PC-3 (cell line): Measurements from ENCODE around the gene SPSB4. TPM values are rescaled to one million over a fixed set of nuclear protein-coding genes. Genes with fewer than 3 reads are reported as not detected.

Source experiments
- ATAC-seq: fragments of 200-7000 bp; cut with Tn5 transposase; 2 replicates; pipeline ENCODE4 v1.9.1; 2020; ENCODE audit warnings: mild to moderate bottlenecking, moderate library complexity
- BruUV-seq: library from RNA; stranded (reverse); fragments of 400-500 nt; replicated peaks from 2 replicates; lab custom pipeline; 2021; lab: Mats Ljungman, UMichigan
- CTCF ChIA-PET: fragments of 300-600 bp; sonication (Branson Sonifier 250); formaldehyde crosslinking; loops from one replicate; lab custom pipeline; 2022; ENCODE audit warnings: antibody characterized with exemption; lab: Charles Lee
- POLR2A ChIA-PET: fragments of 300-600 bp; sonication (Branson Sonifier 250); formaldehyde crosslinking; loops from one replicate; lab custom pipeline; 2022; ENCODE audit warnings: antibody characterized with exemption; ENCODE audit not compliant: unreplicated experiment; lab: Charles Lee
- DNase-seq: peaks from one replicate; pipeline ENCODE4 v3.0.0-alpha.2; 2015
- H2AFZ ChIP-seq: fragments of 300-600 bp; sonication (generic); 2 replicates; pipeline ENCODE4 v1.6.0; 2016; ENCODE audit warnings: antibody characterized with exemption, low read length
- H3F3A ChIP-seq: fragments of 300-600 bp; sonication (generic); one replicate; pipeline ENCODE4 v1.6.0; 2017; ENCODE audit warnings: antibody characterized with exemption, low read length, control low read depth, mild to moderate bottlenecking; ENCODE audit not compliant: unreplicated experiment
- H3K27ac ChIP-seq: fragments of 300-600 bp; sonication (generic); 2 replicates; pipeline ENCODE4 v1.5.1; 2016; ENCODE audit warnings: mild to moderate bottlenecking, low read length
- H3K27me3 ChIP-seq: fragments of 300-600 bp; sonication (generic); 2 replicates; pipeline ENCODE4 v1.6.1; 2016; ENCODE audit warnings: low read length, mixed read lengths
- H3K36me3 ChIP-seq: fragments of 300-600 bp; sonication (generic); 2 replicates; pipeline ENCODE4 v1.6.1; 2016; ENCODE audit warnings: low read depth, mixed run types, low read length, mixed read lengths
- H3K4me1 ChIP-seq: fragments of 300-600 bp; sonication (generic); 2 replicates; pipeline ENCODE4 v1.5.1; 2016; ENCODE audit warnings: low read length; ENCODE audit not compliant: insufficient read depth
- H3K4me2 ChIP-seq: fragments of 300-600 bp; sonication (generic); 2 replicates; pipeline ENCODE4 v1.6.0; 2016; ENCODE audit warnings: low read length
- H3K4me3 ChIP-seq: fragments of 300-600 bp; sonication (generic); 2 replicates; pipeline ENCODE4 v1.5.1; 2016; ENCODE audit warnings: mild to moderate bottlenecking, low read length, mixed read lengths
- H3K79me2 ChIP-seq: fragments of 300-600 bp; sonication (generic); 2 replicates; pipeline ENCODE4 v1.6.1; 2017; ENCODE audit warnings: low read length, mixed read lengths
- H3K9ac ChIP-seq: fragments of 300-600 bp; sonication (generic); 2 replicates; pipeline ENCODE4 v1.6.0; 2016; ENCODE audit warnings: mild to moderate bottlenecking, low read length
- H3K9me2 ChIP-seq: fragments of 300-600 bp; sonication (generic); replicated peaks from 2 replicates; pipeline ENCODE4 v1.6.1; 2016; ENCODE audit warnings: mixed run types, low read length, mixed read lengths
- H3K9me3 ChIP-seq: fragments of 300-600 bp; sonication (generic); 2 replicates; pipeline ENCODE4 v1.6.1; 2016; ENCODE audit warnings: low read length, mixed read lengths
- H4K20me1 ChIP-seq: fragments of 300-600 bp; sonication (generic); 2 replicates; pipeline ENCODE4 v1.6.1; 2016; ENCODE audit warnings: low read length, mixed read lengths
- CTCF ChIP-seq: fragments of 300-600 bp; sonication (generic); conservative IDR thresholded peaks from 2 replicates; pipeline ENCODE4 v1.5.1; 2017; ENCODE audit warnings: antibody characterized with exemption, low read depth, mild to moderate bottlenecking, low read length
- EZH2 ChIP-seq: fragments of 300-600 bp; sonication (generic); IDR thresholded peaks from one replicate; pipeline ENCODE4 v1.6.1; 2017; ENCODE audit warnings: antibody characterized with exemption, mild to moderate bottlenecking, low read length; ENCODE audit not compliant: unreplicated experiment
- EZH2phosphoT487 ChIP-seq: fragments of 300-600 bp; sonication (generic); IDR thresholded peaks from 2 replicates; pipeline ENCODE4 v1.6.1; 2018; ENCODE audit warnings: mild to moderate bottlenecking, antibody characterized with exemption, low read length, borderline replicate concordance
- intact Hi-C: fragments of 100-400 bp; cut with micrococcal nuclease; formaldehyde crosslinking; loops from 2 replicates; pipeline ENCODE4 v1.9.0; 2023
- total RNA-seq: library from RNA; depleted of rRNA; stranded (reverse); fragments of >200 nt; gene quantifications from 2 replicates; pipeline ENCODE4 v1.2.3, GENCODE V29; 2014

SPSB4 gene
- total RNA-seq, 1 experiment from 2014 or later, result not detected

GRCh38 chr3:141080431-141080830, 29.3 kb downstream of the SPSB4 start:
- ChIA-PET CTCF (no interaction called here), POLR2A (no interaction called here)
- Histone ChIP-seq H3K9me2 (no peaks in the 10 kb centered on the region), H3K36me3 (no peaks in the 10 kb centered on the region), H3K4me1 (no peaks in the 10 kb centered on the region), H3K4me2 (no peak overlapping the region), H3K4me3 (no peak overlapping the region), H4K20me1 (no peaks in the 10 kb centered on the region), H2AFZ (no peak overlapping the region), H3K27ac (no peak overlapping the region), H3K9ac (no peak overlapping the region), H3K9me3 (no peaks in the 10 kb centered on the region), H3K27me3 (0 out of 2 replicates have a peak, but pooled peaks cover 8% of the 10 kb centered on the region), H3F3A (no peaks in the 10 kb centered on the region), H3K79me2 (no peaks in the 10 kb centered on the region)
- no TSS peak for BruUV-seq
- DNase-seq (no peak), ATAC-seq (no peak)
- TF ChIP-seq EZH2phosphoT487 (no peak), EZH2 (no peak), CTCF (no peak)
- intact Hi-C loops, result no loop called here

DNA sequence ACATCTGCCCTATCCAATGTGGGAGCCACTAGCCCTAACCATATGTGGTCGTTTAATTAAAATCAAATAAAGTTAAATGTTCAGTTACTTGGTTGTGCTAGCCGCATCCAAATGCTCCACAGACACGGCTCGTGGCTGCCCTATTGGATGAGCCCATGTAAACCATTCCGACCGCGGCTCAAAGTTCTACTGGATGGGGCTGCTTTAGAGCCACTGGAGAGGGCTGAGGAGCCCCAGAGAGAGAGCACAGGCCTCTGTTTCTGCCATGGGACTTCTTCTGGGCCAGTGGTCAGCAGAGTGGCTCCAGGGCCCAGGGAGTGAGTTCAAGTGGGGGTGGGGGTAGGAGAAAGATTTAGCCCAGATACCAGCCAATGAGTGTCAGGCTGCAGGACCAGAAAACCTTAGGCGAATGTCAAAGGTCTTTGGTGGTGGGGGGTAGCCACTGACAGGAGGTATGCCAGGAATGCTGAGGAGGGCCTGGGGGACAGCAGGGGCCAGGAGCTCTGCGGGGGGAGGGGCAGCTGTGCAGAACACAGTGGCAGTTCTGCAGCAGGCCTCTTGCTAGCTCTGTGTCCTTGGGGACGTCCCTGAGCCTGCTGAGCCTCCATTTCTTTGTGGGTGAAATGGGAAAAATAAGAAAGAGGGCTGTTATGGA, 30.1 kb downstream of the SPSB4 start:
- intact Hi-C loops, result no loop called here
- no peaks in the 10 kb centered on the region for H4K20me1 ChIP-seq
- BruUV-seq, result no TSS peak
- H3F3A ChIP-seq, result no peaks in the 10 kb centered on the region
- no peaks in the 10 kb centered on the region for H3K79me2 ChIP-seq
- CTCF ChIA-PET, result no interaction called here
- no peak overlapping the region for H3K4me2 ChIP-seq
- TF ChIP-seq EZH2 (no peak), CTCF (no peak), EZH2phosphoT487 (no peak)
- no peak for ATAC-seq
- H3K9me2 ChIP-seq, result no peaks in the 10 kb centered on the region
- no peak for DNase-seq
- H2AFZ ChIP-seq, result no peak overlapping the region
- no peaks in the 10 kb centered on the region for H3K4me1 ChIP-seq
- H3K9ac ChIP-seq, result no peak overlapping the region
- H3K9me3 ChIP-seq, result no peaks in the 10 kb centered on the region
- no peaks in the 10 kb centered on the region for H3K36me3 ChIP-seq
- no peak overlapping the region for H3K4me3 ChIP-seq
- no peak overlapping the region for H3K27ac ChIP-seq
- POLR2A ChIA-PET, result no interaction called here
- H3K27me3 ChIP-seq, result 0 out of 2 replicates have a peak, but pooled peaks cover 8% of the 10 kb centered on the region

GRCh38 chr3:141082064-141082463, 30.9 kb downstream of the SPSB4 start:
- no peak for ATAC-seq
- POLR2A ChIA-PET, result no interaction called here
- H3K4me2 ChIP-seq, result no peak overlapping the region
- no peak overlapping the region for H3K27ac ChIP-seq
- H3K9me3 ChIP-seq, result no peaks in the 10 kb centered on the region
- CTCF ChIA-PET, result no interaction called here
- H3K79me2 ChIP-seq, result no peaks in the 10 kb centered on the region
- H2AFZ ChIP-seq, result no peak overlapping the region
- intact Hi-C loops, result no loop called here
- no peaks in the 10 kb centered on the region for H3K9me2 ChIP-seq
- H3F3A ChIP-seq, result no peaks in the 10 kb centered on the region
- no TSS peak for BruUV-seq
- H4K20me1 ChIP-seq, result no peaks in the 10 kb centered on the region
- no peak overlapping the region for H3K4me3 ChIP-seq
- 0 out of 2 replicates have a peak, but pooled peaks cover 8% of the 10 kb centered on the region for H3K27me3 ChIP-seq
- no peaks in the 10 kb centered on the region for H3K4me1 ChIP-seq
- no peaks in the 10 kb centered on the region for H3K36me3 ChIP-seq
- TF ChIP-seq CTCF (no peak), EZH2 (no peak), EZH2phosphoT487 (no peak)
- DNase-seq, result no peak
- H3K9ac ChIP-seq, result no peak overlapping the region
